Activated T-cell treated with anti-CD3 and anti-CD28 coated beads for 48 hours (primary cell): Measurements from ENCODE around the gene STK4.

Source experiments
- DNase-seq: peaks from one replicate; pipeline ENCODE4 v3.0.0-alpha.2; 2020; ENCODE audit warnings: low read depth

The STK4 gene

DNA sequence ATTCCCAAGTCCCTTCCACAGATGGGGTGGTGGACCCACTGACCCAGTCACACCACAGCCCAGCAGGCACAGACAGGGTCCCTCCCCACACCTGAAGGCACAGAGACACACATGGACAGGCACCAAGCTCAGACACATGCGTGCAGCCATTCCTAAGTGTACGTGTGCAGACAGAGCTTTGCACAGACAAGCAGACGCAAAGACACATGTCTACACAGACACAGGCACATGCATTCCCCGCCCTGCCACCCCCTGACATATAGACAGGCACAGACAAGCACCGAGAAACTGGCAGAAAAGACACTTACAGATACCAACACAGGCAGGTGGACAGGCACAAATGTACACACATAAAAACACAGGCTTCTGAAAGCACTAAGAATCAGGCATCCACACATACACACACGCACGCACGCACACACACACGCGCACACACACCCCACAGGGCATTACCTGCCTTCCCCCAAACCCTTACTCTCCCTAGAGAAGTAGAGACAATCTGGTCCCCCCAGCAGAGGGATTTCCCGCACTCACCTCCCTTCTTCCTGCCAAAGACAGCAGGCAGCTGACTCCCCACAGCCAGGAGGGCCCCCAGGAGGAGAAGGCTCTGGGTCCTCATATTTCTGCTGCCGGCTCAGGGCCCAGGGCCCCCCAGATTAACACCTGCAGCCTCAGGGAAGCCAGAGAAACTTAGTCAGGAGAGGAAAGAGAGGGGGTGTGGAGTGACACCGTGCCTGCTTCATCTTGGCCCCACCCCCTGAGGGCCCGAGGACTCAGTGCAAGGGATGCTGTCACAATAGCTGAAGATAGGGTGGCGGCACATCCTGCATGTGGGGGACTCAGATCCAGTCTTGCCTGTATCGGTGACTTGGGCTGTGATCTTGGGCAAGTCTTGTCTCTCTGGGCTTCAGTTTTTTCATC is 148.4 kb downstream of the STK4 start, which contains the start of gene WFDC5:
Gene WFDC5 (minus strand): TSS at position 710 of the 921 bp plus-strand sequence. CDS start 91 bp downstream, at position 619.
- peak; percentile 14 for DNase-seq

DNA sequence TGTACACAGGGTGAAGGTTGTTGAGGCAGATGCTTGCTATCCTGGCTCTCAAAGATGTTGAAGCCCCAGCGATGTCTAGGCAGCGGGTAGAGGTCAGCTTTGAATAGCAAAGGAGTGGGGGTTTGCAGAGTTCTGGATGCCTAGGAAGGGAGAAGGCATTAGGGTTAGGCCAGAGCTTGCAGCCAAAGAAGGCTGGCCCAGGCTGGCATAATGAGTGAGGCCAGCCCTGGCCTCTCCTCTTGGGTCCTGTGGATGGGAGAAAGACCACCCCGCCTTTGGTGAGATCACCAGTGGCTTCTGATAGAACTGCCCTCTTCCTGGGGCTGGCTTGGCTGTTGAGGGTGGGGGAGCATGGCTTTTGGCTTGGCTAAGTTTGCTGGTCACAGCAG is 149.1 kb downstream of the STK4 start:
- DNase-seq, result no peak

DNA sequence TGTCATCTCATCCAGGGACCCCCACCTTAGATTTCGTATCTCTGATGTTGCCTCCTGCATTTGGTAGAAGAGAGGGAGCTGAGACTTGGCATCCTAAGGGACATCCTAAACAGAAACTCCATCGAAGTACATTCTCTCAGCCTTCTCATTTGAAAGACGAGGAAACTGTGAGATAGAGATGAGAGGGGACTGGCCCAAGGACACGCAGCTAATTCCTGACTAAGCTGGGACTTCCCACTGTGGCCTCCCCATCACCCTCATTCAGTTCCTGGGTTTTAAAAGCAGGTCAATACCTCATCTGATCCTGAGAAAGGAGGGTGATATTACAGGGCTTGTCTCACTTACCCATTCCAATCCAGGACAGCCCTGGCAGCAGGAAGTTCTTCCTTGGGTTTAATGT is 149.5 kb downstream of the STK4 start:
- DNase-seq, result no peak

- no peak for DNase-seq
Measured at GRCh38 chr20:45117581-45117980, 151.3 kb downstream of the STK4 start.

GRCh38 chr20:45118028-45118427 is 151.7 kb downstream of the STK4 start:
- DNase-seq, result no peak

DNA sequence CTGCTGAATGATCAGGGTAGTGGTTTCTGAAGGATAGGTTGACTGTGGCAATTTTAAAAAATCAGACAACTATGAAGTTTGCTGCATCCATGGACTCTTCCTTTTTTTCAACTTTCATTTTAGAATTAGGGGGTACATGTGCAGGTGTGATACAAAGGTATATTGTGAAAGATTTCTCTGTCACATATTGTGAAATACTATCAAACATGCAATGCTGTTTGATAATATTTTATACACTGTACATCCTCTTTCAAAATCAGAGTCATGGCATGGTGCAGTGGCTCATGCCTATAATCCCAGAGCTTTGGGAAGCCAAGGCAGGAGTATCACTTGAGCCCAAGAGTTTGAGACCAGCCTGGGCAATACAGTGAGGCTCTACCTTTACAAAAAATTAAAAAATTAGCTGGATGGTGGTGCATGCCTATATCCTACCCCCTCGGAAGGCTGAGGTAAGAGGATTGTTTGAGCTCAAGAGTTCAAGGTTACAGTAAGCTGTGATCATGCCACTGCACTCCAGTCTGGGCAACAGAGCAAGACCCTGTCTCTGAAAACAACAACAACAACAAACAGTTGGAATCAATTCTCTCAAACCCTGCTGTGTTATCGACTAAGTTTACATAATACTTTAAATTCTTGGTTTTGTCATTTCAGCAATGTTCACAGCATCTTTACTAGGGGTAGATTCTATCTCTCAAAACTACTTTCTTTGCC is 153.4 kb downstream of the STK4 start:
- DNase-seq, result no peak

DNA sequence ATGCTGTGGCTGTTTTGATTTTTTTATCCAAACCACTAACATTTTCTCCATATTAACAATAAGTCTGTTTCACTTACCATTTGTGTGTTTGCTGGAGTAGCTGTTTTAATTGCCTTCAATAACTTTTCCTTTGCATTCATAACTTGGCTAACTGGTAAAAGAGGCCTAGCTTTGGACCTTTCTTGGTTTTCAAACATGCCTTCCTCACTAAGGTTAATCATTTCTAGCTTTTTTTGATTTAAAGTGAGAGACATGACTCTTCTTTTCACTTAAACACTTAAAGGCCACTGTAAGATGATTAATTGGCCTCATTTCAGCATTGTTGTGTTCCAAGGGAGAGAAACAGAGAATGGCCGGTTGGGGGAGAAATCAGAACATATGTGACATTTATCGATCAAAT is 155.1 kb downstream of the STK4 start:
- DNase-seq, result no peak

GRCh38 chr20:45124365-45124764 is 158.1 kb downstream of the STK4 start, which contains the start of gene WFDC12:
TSS of gene WFDC12 (minus strand) at chr20:45124465. CDS start at chr20:45124447, 18 bp downstream.
- DNase-seq, result no peak

- no peak for DNase-seq
Measured at GRCh38 chr20:45128099-45128498, 161.8 kb downstream of the STK4 start.
